Muscle layer of duodenum (tissue), 2 donors: ENCODE results near the gene SLC12A9.
"Not testable (repeated sequence)": the region's sequence is repeated elsewhere in the genome, so short reads cannot be mapped to it uniquely, and the experiment has no call there.

ENCODE experiments used
- H3K27ac ChIP-seq: one replicate; pipeline ENCODE4 v1.7.0; 2013; ENCODE audit warnings: mild to moderate bottlenecking, low read length
- H3K27me3 ChIP-seq: one replicate; pipeline ENCODE4 v1.7.0; 2013; ENCODE audit warnings: low read depth, mild to moderate bottlenecking, control low read depth, low read length
- H3K36me3 ChIP-seq, 2 donors: one replicate each; pipeline ENCODE4 v1.7.0; 2013; ENCODE audit warnings: low read length in 2 of 2, control low read depth in 1 of 2, mild to moderate bottlenecking in 1 of 2; ENCODE audit not compliant: insufficient read depth in 2 of 2, control insufficient read depth in 1 of 2
- H3K4me1 ChIP-seq, 2 donors: one replicate each; pipeline ENCODE4 v1.7.0; 2013; ENCODE audit warnings: low read length in 2 of 2, mild to moderate bottlenecking in 2 of 2, control low read depth in 1 of 2, moderate library complexity in 1 of 2; ENCODE audit not compliant: insufficient read depth in 2 of 2, control insufficient read depth in 1 of 2
- H3K4me3 ChIP-seq, 2 donors: one replicate each; pipeline ENCODE4 v1.7.0; 2013; ENCODE audit warnings: low read length in 2 of 2, low read depth in 1 of 2, mild to moderate bottlenecking in 1 of 2
- H3K9me3 ChIP-seq, 2 donors: one replicate each; pipeline ENCODE4 v1.7.0; 2013; ENCODE audit warnings: low read length in 2 of 2, control low read depth in 1 of 2, mild to moderate bottlenecking in 1 of 2; ENCODE audit not compliant: control insufficient read depth in 1 of 2
- donor health status: healthy.

SLC12A9 gene

GRCh38 chr7:100852048-100852872 is at the start of gene SLC12A9:
Gene SLC12A9, plus strand, starts transcription at chr7:100852713. Its CDS starts 1,485 bp downstream, at chr7:100854198.
- Histone ChIP-seq H3K36me3 (peaks cover 0 to 6% of the 10 kb centered on the region in 2 donors), H3K27me3 (no peaks in the 10 kb centered on the region), H3K9me3 (no peaks in the 10 kb centered on the region), H3K4me3 (peak within 1 kb of the TSS; percentile 80 to 86), H3K4me1 (peaks cover 5 to 18% of the 10 kb centered on the region in 2 donors), H3K27ac (peak within 1 kb of the TSS; percentile 16)

- no peak overlapping the region for H3K4me3 ChIP-seq
- peak overlapping the region; percentile 29 for H3K27ac ChIP-seq
- H3K36me3 ChIP-seq = peaks cover 5 to 36% of the 10 kb centered on the region in 2 donors
- H3K9me3 ChIP-seq = no peaks in the 10 kb centered on the region
- H3K4me1 ChIP-seq = peaks cover 9 to 15% of the 10 kb centered on the region in 2 donors
- H3K27me3 ChIP-seq = no peaks in the 10 kb centered on the region
These were observed 49.6 kb upstream of the SLC12A9 start for GRCh38 chr7:100802951-100803350.

GRCh38 chr7:100803398-100804161 is 48.9 kb upstream of the SLC12A9 start:
- Histone ChIP-seq H3K27me3 (no peaks in the 10 kb centered on the region), H3K4me1 (peaks cover 9 to 15% of the 10 kb centered on the region in 2 donors), H3K4me3 (peak overlapping the region in 1 of 2 donors; percentile 30), H3K9me3 (no peaks in the 10 kb centered on the region), H3K27ac (peak overlapping the region; percentile 29), H3K36me3 (peaks cover 5 to 42% of the 10 kb centered on the region in 2 donors)

- H3K4me3 ChIP-seq = no peak overlapping the region
- H3K9me3 ChIP-seq = no peaks in the 10 kb centered on the region
- H3K27me3 ChIP-seq = no peaks in the 10 kb centered on the region
- H3K4me1 ChIP-seq = peaks cover 9 to 15% of the 10 kb centered on the region in 2 donors
- no peak overlapping the region for H3K27ac ChIP-seq
- peaks cover 5 to 52% of the 10 kb centered on the region in 2 donors for H3K36me3 ChIP-seq
These were observed 47.7 kb upstream of the SLC12A9 start for GRCh38 chr7:100804681-100805431.

- H3K36me3 ChIP-seq = peaks cover 5 to 56% of the 10 kb centered on the region in 2 donors
- H3K4me3 ChIP-seq = no peak overlapping the region
- H3K9me3 ChIP-seq = no peaks in the 10 kb centered on the region
- H3K4me1 ChIP-seq = peaks cover 9 to 15% of the 10 kb centered on the region in 2 donors
- no peaks in the 10 kb centered on the region for H3K27me3 ChIP-seq
- no peak overlapping the region for H3K27ac ChIP-seq
These were observed 46.2 kb upstream of the SLC12A9 start for GRCh38 chr7:100806276-100806675.

GRCh38 chr7:100806883-100807282 is 45.6 kb upstream of the SLC12A9 start:
- H3K4me3 ChIP-seq, H3K27me3 ChIP-seq, H3K27ac ChIP-seq, H3K9me3 ChIP-seq: not testable (repeated sequence)
- H3K4me1 ChIP-seq = peaks cover 9 to 15% of the 10 kb centered on the region in 2 donors
- H3K36me3 ChIP-seq = peaks cover 5 to 59% of the 10 kb centered on the region in 2 donors

- H3K4me3 ChIP-seq = no peak overlapping the region
- H3K27me3 ChIP-seq = no peaks in the 10 kb centered on the region
- H3K36me3 ChIP-seq = peaks cover 5 to 72% of the 10 kb centered on the region in 2 donors
- H3K27ac ChIP-seq = no peak overlapping the region
- H3K4me1 ChIP-seq = peaks cover 4 to 5% of the 10 kb centered on the region in 2 donors
- H3K9me3 ChIP-seq = no peaks in the 10 kb centered on the region
These were observed 44.1 kb upstream of the SLC12A9 start for GRCh38 chr7:100808354-100808875.

GRCh38 chr7:100811480-100811879 is 41.0 kb upstream of the SLC12A9 start:
- no peaks in the 10 kb centered on the region for H3K27me3 ChIP-seq
- H3K4me3 ChIP-seq = no peak overlapping the region
- H3K36me3 ChIP-seq = peaks cover under 1 to 63% of the 10 kb centered on the region in 2 donors
- H3K27ac ChIP-seq = no peak overlapping the region
- H3K9me3 ChIP-seq = no peaks in the 10 kb centered on the region
- H3K4me1 ChIP-seq = no peaks in the 10 kb centered on the region

GRCh38 chr7:100812729-100813128 is 39.8 kb upstream of the SLC12A9 start:
- Histone ChIP-seq H3K36me3 (peaks cover 0 to 60% of the 10 kb centered on the region in 2 donors), H3K27me3 (no peaks in the 10 kb centered on the region), H3K9me3 (no peaks in the 10 kb centered on the region), H3K27ac (no peak overlapping the region), H3K4me3 (no peak overlapping the region), H3K4me1 (no peaks in the 10 kb centered on the region)

- not testable (repeated sequence) for H3K9me3 ChIP-seq, H3K4me1 ChIP-seq, H3K27ac ChIP-seq, H3K4me3 ChIP-seq, H3K27me3 ChIP-seq
- peaks cover 0 to 62% of the 10 kb centered on the region in 2 donors for H3K36me3 ChIP-seq
These were observed 36.0 kb upstream of the SLC12A9 start for GRCh38 chr7:100816515-100816914.
